Measurements from ENCODE around the gene MYZAP.
A peak's percentile ranks its signal among the peaks of the same experiment; 100 is the strongest.

MYZAP gene

GRCh38 chr15:57718309-57718708 is 126.6 kb downstream of the MYZAP start:
- TF ChIP-seq, protein P1, sequence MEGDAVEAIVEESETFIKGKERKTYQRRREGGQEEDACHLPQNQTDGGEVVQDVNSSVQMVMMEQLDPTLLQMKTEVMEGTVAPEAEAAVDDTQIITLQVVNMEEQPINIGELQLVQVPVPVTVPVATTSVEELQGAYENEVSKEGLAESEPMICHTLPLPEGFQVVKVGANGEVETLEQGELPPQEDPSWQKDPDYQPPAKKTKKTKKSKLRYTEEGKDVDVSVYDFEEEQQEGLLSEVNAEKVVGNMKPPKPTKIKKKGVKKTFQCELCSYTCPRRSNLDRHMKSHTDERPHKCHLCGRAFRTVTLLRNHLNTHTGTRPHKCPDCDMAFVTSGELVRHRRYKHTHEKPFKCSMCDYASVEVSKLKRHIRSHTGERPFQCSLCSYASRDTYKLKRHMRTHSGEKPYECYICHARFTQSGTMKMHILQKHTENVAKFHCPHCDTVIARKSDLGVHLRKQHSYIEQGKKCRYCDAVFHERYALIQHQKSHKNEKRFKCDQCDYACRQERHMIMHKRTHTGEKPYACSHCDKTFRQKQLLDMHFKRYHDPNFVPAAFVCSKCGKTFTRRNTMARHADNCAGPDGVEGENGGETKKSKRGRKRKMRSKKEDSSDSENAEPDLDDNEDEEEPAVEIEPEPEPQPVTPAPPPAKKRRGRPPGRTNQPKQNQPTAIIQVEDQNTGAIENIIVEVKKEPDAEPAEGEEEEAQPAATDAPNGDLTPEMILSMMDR (IDR thresholded peaks at IDR 0.05; ENCODE audit: low read length, missing control alignments): no peak

GRCh38 chr15:57720867-57721266 is 129.2 kb downstream of the MYZAP start:
- H3K4me3 ChIP-seq (replicated peaks; ENCODE audit: low read depth, low read length): no peak overlapping the region
- TF ChIP-seq, protein P1 (IDR thresholded peaks at IDR 0.05; ENCODE audit: low read length, missing control alignments): no peak
- peak; percentile 50 for DNase-seq (ENCODE audit: low read depth)

More at GRCh38 chr15:57718309-57718708, 126.6 kb downstream of the MYZAP start:
- DNase-seq (ENCODE audit: low read depth): no peak
- H3K4me3 ChIP-seq (replicated peaks; ENCODE audit: low read depth, low read length): no peak overlapping the region

- DNase-seq (ENCODE audit: low read depth): no peak
- TF ChIP-seq, protein P1 (IDR thresholded peaks at IDR 0.05; ENCODE audit: low read length, missing control alignments): no peak
- H3K4me3 ChIP-seq (replicated peaks; ENCODE audit: low read depth, low read length): no peak overlapping the region
These were observed 134.7 kb downstream of the MYZAP start for GRCh38 chr15:57726411-57726810.

- TF ChIP-seq, protein P1 (IDR thresholded peaks at IDR 0.05; ENCODE audit: low read length, missing control alignments): no peak
- H3K4me3 ChIP-seq (replicated peaks; ENCODE audit: low read depth, low read length): no peak overlapping the region
- no peak for DNase-seq (ENCODE audit: low read depth)
These were observed 135.3 kb downstream of the MYZAP start for GRCh38 chr15:57727031-57727430.

DNA sequence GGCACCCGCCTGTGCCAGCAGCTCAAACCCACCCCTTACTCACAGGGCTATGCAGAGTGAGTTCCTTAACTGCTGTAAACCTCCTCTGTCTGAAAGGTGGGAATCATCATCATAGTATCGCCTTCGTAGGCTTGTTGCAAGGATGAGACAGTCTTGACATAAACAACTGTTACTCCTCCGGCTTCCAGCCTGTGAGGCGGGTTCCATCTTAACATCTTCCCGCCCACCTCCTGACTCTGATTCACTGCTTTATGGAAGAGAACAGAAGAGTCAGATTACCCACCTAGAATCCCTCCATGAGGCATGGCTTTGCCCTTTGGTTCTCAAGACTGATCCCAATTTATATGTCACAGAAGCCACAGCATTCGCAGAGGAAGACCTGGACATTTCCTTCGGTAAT is 136.7 kb downstream of the MYZAP start:
- no peak for DNase-seq (ENCODE audit: low read depth)
- no peak overlapping the region for H3K4me3 ChIP-seq (replicated peaks; ENCODE audit: low read depth, low read length)
- TF ChIP-seq, protein P1 (IDR thresholded peaks at IDR 0.05; ENCODE audit: low read length, missing control alignments): no peak

GRCh38 chr15:57730876-57731275 is 139.2 kb downstream of the MYZAP start:
- H3K4me3 ChIP-seq (replicated peaks; ENCODE audit: low read depth, low read length): no peak overlapping the region

More at GRCh38 chr15:57730876-57731275, 139.2 kb downstream of the MYZAP start:
- TF ChIP-seq, protein P1 (IDR thresholded peaks at IDR 0.05; ENCODE audit: low read length, missing control alignments): no peak
- no peak for DNase-seq (ENCODE audit: low read depth)

All from fibroblast of pulmonary artery (primary cell).